HG02623 (cell line): Measurements from ENCODE around the gene DGKG.

ENCODE experiments used
- ATAC-seq: cut with Tn5 transposase; IDR thresholded peaks from one replicate; pipeline ENCODE4 v1.9.1; 2021; ENCODE audit warnings: moderate library complexity; ENCODE audit not compliant: unreplicated experiment

DGKG gene

DNA sequence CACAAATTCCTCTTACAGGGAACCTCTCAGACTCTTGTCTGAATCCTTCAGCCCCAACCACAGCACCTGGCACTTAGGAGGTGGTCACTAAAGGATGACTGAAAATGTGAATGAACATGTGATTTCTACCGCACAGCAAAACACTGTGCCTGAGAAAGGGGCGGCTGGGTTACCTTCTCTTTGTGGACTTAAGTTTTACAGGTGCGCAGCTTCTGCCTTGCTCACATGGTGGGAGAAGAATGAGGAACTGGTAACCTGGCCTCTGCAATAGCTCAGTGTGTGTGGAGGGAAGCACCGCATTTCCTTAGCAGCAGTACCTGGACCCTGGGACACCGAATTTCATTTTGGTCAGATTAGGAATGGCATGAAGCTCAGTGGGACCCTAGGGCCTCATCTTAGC is 243.3 kb downstream of the DGKG start:
- ATAC-seq: no peak

DNA sequence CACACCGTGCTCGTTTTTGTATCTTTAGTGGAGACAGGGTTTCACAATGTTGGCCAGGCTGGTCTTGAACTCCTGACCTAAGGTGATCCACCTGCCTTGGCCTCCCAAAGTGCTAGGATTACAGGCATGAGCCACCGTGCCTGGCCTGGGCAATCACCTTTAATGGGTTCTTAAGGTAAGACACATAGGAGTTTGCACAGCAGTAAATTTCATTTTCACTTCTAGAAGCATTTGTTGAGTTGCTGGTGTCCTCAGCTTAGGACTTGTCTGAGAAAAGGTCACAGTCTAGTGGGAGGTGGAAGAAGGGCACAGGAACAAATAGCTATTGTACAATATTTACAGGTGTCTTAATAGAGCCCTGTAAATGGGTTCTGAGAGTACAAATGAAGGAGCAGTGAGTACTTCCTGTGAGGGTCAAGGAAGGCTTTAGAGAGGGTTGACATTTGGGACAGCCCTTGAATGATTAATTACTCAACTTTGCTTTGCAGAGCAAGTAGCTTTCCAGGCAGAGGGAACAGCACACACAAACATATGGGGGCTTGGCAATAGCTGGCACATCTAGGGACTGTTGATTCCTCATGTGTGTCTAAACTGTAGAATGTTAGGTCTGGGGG is 244.4 kb downstream of the DGKG start:
- no peak for ATAC-seq

DNA sequence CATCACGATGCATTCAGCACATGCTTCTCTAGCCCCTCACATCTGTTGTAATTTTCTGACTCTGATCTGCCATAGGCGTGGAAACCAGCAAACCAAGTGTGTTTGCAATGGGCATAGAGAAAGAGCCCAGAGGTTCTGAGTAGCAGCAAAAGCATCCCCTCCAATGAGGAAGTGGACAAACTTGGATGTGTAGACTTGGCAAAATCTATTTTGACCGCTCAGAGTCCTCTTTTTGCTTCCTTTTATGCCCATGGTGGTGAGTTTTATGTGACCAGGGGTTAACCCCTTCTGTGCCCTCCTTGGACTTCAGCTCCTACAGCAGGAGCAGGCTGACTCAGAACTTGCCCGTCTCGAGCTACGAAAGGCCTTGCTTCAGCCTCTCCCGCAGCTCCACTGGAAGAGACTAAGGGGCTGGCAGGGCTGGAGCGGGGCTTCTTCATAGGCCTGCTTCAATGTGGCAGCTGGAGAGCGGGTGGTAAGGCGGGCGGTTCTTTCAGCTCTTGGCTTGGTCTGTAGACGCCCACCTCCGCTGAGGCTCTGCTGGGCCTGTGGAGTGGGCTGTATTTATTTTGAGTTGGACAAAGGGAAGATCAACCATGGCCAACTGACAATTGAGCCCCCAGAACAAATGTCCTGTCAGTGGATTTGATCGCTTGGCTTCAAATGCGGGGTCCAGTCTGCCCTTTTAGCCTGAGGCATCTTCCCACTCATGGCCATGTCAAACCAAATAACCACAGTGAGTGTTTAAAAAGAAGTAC is 246.6 kb downstream of the DGKG start:
- no peak for ATAC-seq

DNA sequence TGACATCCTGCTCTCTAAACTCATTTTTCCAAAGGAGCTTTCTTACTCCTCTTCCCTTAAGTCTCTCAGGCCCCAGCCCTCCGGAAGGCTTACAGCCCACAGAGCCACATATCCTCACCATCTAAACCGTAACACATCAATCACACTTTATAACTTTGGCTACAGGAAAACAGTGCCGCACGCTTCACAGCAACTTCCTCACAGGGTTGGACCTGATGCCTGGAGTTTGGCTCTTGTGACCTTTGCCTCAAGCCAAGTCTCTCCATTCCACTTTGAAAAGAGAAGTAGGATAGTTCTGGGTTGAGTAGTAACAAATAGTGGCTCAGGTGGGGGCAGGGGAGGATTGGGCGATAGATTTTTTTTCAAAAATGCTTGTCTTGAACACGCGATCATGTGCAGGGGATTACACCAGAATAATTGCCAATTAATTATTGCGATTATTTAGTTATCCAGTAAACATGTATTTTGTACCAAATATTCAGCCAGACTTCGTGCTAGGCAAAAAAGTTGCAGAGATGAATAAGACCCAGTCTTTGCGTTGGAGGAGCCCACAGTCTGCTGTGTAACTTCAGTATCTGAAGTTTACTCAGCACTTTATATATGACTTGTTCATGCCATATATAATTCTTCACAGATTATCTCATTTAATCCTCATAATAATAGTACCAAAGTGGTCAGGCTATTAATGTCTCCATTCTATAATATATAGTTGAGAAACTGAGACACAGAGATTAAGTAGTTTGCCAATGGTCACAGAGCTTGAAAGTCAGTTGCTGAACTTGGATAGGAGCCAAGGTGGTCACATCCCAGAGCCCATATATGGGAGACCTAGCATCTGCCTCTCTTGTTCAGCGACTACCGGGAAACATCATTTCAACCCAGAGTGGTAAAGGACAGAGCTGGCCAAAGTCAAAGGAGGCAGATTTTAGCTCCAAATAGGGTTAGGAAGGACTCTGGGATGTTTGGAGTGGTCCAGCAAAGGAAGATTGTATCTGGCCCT is 250.8 kb downstream of the DGKG start:
- ATAC-seq: no peak

DNA sequence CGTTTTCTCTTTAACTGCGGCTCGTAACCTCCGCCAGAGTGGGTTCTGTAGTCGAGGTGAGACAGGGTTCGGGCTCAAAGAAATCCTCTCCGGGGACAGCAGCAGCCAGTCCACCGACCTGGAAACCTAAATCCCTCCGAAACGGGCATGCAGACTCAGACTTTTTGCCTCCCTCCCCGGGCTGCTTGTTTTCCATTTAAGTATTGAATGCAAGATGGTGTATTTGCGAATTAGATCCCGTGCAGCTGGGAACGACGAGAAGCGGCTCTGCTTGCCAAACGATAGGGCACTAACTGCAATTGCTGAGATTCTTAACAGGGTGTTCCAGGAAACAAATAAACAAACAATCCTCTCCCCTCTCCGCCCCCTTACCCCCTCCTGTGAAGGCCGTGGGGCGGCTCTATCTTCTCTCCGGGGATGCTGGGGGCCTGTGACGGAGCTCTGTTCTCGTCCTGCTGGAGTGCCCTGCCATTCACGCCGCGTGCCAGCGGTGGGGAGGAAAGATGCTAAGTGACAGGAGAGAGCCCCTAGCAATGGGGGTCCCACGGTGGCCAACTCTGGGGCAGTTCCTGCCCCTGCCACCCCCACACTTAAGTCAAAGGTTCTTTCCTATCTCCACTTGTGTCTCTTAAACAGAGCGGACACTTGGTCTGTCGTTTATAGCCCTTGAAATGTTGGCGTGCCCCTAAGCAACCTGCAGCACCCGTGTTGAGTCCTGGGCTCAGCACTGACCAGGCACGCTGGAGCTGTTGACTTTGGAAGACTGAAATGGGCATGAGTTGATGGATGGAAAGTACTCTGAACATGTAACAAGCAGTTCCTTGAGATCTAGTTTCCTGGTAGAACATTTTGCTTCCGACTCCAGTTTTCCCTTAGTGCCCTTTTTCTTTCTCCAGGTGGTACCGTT is 251.9 kb downstream of the DGKG start:
- ATAC-seq: no peak

DNA sequence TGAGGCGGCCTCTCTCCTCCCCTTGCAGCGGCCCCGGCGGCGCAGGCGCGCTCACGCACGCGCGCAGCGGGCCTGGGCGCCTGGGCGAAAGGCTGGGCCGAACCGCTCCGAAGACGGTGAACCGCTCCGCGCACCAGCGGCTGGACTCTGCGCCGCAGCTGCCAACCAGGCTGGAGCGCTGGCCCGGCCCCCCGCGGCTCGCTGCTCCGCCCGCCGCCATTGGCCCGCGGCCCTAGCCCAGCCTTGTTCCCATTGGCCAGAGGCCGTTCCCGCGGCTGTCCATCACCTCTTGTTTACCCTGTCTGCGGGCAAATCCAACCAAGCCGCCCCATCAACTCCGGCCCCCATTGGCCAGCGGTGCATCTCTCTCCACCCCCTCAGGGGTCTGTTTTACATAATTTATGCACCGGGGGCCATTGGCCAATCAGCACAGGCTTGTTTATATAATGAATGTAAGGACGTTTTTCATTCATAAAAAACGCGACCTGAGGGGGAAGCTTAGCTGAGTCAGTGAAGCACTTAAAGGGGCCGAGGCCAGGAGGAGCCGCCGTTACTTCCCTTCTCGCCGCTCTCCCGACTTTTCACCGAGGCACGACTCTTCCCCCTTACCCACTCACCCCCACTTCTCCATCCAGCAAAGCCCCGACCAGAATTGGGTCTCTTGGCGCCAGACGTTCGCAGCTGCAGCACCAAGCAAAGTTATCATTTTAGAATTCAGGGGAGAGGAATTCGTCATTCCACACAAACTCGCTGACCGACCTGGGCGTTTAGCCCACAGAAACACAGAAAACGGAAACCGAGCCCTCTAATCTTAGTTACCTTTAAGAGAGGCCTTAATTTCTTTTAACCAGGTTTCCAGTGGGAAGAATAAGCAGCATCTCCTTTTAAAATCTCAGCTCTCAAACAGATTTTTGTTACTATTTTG is 252.8 kb downstream of the DGKG start, which contains the start of gene ETV5:
Gene ETV5, minus strand, starts transcription at position 149 of the 925 bp plus-strand sequence. CDS start 3,221 bp downstream, outside the sequence.
- peak; percentile 92 for ATAC-seq

DNA sequence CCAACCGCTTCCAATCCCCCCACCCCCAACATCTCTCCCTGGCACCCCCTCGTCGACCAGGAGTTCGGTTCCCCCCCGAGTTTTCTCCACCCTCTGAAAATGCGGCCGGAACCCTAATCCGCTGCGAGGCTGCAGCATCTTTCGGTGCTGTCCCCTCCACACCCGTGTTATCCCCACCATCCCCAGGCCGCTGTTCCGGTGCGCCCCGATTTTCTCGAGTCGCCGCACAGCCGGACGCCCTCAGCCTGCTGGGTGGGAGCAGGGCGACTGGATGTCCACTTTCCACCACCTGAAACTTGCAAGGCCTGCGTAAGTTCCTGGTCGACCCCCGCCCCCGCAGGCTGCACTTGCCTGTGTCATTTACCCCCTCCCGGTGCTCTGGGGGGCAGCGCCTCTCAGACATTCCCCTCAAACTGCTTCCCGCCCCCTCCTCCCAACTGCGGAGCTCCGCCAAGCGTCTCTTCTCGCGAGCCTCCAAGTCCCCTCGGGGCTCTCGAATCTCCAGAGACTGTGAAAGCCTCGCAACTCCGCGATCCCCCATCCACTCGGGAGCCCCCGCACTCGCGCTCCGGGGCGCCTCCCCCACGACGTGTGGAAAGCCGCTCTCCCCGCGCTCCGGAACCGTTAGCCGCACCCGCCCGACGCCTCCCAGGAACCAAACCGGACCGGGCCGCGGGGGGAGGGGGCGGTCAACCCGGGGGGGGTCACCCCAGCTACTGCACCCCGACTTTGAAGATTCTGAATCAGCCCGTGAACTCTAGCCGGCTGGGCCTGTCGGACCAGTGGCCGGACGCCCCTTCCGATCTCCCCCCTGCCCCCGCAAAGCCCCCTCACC is 253.7 kb downstream of the DGKG start:
- no peak for ATAC-seq

DNA sequence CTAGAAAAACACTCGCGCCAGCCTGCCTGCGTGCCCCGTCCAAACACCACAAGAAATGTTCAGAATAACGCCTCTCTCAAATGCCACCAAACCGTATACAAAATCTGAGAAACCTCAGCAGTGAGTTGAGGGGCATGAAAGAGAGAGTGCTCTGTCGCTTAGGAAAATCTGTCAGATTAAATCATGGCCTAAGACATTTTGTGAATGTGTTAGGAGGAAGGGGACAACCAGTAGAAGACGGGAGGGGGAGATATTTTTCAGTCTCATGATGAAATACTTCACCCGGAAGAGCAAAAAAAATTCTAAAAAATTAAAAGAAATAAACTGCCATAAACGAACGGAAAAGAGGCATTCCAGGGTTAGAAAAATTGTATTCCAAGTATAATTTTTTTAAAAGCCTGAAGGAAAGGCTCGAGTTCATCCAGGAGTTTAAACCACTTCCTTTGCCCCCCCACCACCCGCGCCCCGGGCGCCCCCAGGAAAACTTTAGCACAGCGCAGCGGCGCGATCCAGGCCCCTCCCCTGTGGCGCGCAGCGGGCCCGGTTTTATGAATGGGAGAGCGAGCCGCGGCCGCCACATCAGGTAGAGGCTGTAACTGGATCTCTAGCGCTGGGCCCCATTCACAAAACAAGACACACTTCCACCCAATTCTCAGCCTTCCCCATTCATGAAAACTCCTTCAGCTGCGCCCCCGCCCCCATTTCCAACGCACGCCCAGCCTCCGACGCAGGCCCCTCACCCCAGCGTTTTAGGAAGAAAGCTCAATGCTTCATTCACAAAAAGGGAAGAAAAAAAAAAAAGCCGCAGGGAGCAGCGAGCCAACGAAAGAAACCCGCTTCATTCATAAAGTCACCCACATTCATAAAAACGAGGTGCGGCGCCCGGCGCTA is 254.6 kb downstream of the DGKG start:
- ATAC-seq: no peak

DNA sequence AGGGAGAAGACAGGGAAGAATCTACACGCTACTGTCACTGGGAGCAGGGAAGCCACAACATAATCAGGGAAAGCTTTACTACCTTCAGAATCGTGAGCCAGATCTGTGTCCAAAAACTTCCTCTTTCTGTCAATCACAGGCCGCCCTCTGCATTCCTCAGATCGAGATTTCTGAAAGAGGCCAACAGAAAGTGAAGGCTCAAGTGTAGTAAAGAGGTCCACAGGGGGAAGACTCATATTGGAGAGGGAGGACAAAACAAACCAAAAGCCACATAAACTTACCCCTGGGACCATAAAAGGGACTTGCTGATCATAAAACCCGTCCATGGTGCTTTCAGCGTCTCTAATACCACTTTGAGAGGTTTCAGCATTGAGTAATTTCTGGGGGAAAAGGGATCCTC is 256.5 kb downstream of the DGKG start:
- ATAC-seq: no peak

DNA sequence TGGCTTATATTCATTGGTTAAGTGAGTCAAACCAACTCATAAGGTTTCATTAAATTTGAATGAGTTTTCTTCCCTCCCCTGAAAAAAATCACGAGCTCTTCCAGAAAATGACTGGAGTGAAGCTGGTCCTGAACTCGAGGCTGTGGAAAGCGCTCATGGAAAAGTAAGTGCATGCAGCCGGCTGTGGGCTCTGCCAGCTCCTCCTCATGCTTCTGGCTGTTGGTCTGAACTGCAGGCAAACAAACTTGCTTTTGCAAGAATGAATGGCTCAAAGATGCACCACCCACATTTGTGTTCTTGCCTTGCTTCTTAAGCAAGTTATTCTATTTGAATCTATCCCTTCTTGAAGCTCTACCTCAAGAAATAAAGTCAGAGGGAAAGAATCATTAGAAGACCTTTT is 259.3 kb downstream of the DGKG start:
- no peak for ATAC-seq

DNA sequence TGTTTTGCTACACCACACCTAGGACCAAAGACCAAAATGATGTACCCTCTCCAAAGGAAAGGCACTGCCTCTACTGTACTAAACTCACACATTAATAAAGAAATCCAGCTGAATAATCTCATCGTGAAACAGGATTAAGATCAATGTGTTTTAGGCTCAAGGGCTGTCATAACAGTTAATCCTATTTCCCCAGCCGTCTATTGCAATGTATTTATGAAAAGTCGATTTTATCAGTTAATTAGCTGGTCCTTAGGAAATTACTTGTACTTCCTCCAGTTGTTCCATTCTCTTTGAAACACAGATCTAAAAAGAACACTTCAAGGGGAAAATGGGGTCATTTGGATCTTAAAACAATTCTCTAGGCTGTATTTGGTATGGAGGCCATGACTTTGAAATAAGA is 261.6 kb downstream of the DGKG start:
- no peak for ATAC-seq

DNA sequence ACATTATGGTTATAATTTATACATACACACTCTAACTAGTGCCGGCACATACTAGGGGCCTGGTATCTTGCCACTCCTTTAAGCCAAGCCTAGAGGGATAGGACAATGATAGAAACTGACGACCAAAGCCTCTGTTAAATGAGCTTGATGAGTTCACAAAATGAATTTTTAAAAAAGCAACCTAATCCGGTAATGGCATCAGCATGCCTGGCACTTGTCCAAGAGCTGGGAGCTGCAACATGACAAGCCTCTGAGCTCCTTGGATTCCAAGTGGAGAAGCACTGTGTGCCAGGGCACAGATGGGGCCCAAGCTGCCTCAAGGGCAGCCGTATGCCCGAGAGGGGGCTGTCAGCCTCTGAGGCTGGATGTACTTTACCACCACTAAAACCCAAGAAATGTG is 262.9 kb downstream of the DGKG start:
- ATAC-seq: no peak

DNA sequence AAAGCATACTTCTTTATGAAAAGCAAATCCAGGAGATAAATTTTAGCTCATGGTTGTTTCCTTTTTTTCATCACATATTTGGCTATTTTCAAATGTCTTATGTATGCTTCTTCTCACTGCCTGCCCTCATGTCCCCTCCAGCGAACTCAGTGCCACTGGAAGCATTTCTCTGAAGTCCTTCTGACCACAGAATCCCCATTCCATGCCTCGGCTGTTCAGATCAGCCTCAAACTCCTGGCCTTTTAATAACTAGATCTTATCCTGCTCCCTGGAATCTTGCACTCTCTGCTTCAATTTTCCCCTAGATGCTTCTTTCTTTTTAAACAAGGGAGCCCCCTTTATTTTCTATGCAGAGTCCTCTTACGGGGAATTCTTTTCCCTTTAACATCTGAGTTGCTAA is 263.3 kb downstream of the DGKG start:
- ATAC-seq: no peak

DNA sequence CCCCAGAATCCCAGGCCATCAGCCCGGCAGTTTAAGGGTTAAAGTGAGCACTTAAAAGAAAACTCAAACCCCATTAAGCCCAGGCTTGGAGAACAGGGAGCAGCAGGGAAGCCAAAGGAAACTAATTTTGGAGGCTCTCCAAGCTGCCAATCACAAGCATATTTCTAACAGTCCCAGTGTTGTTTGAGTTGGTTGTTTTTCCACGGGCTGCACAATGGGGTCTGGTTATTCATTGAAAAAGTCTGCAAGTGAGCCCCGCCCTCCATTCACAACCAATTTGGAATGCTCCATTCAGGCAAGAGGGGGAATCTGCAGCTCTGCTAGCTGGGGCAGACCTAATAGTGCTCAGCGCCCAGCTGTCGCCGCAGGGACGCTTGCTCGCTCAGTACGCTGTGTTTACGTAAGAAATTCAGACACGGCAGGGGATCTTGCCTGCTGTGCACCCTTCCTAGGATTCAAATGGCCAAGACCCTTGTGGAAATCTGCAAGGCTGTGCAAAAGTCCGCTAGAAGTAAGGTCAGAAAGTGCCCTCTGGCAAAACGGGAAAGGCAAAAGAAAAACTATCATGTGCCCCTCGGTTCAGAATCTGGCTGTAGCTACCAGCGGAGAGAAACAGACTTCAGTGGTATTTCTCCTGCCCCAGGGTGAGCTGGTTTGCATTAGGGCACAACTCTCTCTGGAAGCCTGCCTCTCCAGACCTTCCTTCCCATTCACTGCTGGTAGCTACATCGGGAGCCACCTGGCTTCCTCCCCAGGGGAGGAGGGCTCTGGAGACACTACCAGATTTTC is 264.2 kb downstream of the DGKG start:
- no peak for ATAC-seq

DNA sequence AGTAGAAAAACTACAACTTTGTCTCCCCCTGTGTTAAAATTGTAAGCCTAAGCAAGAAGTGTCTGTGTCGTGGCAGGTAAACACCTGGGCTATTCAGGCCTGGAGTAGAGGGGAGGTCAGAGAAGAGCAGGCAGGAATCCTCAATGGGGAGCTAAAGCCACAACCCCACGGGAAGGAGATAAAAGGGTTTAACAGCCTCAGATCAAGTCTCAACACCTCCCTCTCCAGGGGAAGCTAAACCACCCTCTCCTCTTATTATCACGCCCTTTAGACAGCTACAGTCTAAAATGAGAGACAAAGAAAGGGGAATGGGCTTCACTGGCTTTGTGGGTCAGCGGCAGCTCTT is 264.7 kb downstream of the DGKG start:
- ATAC-seq: no peak
